Stomach (tissue), 4 donors: ENCODE measurements around the gene HSPA4L.

Source experiments
- EP300 ChIP-seq: sonication (generic); formaldehyde crosslinking; IDR thresholded peaks from one replicate; pipeline ENCODE4 v1.6.1; 2017; ENCODE audit warnings: antibody characterized with exemption
- POLR2A ChIP-seq, 4 donors: fragments of 450-650 bp; IDR thresholded peaks; one replicate each; pipeline ENCODE4 v1.6.1; 2016; ENCODE audit warnings: antibody characterized with exemption in 4 of 4, control low read depth in 2 of 4, mild to moderate bottlenecking in 1 of 4, moderate library complexity in 1 of 4
- POLR2AphosphoS5 ChIP-seq, 3 donors: sonication (generic); formaldehyde crosslinking; IDR thresholded peaks; one replicate each; pipeline ENCODE4 v1.6.1; 2016; ENCODE audit warnings: antibody characterized with exemption in 3 of 3
- TF ChIP-seq, protein P1 (sequence below), 7 experiments: fragments of 450-650 bp in 4 of 7; fragments of 200-600 bp in 3 of 7; sonication (generic) in 3 of 7; IDR thresholded peaks; one replicate each; pipeline ENCODE4 v1.5.1; 2016 to 2019; ENCODE audit warnings: antibody characterized with exemption in 7 of 7, control low read depth in 2 of 7, mild to moderate bottlenecking in 1 of 7

DNA sequence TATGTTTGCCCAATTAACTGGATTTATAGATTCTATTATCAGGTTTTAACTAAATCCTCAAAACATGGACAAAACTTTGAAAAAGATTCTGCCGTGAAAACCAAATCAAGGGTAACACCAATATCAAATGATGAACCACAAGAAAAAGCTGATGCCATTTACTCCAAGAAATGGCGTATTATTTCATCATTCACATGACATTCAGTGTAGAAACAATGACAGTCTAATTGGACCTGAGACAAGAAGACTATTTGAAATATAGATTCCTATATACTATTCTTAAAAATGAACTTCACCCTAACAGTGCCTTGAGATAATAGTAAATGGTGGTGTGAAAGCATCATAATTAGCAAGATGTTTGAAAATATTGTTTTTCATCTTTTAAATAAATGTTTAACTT is 47.1 kb upstream of the HSPA4L start:
- TF ChIP-seq, protein P1, sequence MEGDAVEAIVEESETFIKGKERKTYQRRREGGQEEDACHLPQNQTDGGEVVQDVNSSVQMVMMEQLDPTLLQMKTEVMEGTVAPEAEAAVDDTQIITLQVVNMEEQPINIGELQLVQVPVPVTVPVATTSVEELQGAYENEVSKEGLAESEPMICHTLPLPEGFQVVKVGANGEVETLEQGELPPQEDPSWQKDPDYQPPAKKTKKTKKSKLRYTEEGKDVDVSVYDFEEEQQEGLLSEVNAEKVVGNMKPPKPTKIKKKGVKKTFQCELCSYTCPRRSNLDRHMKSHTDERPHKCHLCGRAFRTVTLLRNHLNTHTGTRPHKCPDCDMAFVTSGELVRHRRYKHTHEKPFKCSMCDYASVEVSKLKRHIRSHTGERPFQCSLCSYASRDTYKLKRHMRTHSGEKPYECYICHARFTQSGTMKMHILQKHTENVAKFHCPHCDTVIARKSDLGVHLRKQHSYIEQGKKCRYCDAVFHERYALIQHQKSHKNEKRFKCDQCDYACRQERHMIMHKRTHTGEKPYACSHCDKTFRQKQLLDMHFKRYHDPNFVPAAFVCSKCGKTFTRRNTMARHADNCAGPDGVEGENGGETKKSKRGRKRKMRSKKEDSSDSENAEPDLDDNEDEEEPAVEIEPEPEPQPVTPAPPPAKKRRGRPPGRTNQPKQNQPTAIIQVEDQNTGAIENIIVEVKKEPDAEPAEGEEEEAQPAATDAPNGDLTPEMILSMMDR (IDR thresholded peaks at IDR 0.05), result no peak
- TF ChIP-seq POLR2AphosphoS5 (IDR thresholded peaks at IDR 0.05), result no peak
- no peak for TF ChIP-seq POLR2A (IDR thresholded peaks at IDR 0.05)
- TF ChIP-seq EP300, result no peak
